ENCODE data around the gene GALNT3. TPM values are rescaled to one million over a fixed set of nuclear protein-coding genes. Genes with fewer than 3 reads are reported as not detected.

GALNT3 gene
- total and polyA plus RNA-seq, 2 of the 8 experiments (the other 6 are each of a cell fraction or from before 2014, with no cell fraction given) = 3.4 to 23.6 TPM

DNA sequence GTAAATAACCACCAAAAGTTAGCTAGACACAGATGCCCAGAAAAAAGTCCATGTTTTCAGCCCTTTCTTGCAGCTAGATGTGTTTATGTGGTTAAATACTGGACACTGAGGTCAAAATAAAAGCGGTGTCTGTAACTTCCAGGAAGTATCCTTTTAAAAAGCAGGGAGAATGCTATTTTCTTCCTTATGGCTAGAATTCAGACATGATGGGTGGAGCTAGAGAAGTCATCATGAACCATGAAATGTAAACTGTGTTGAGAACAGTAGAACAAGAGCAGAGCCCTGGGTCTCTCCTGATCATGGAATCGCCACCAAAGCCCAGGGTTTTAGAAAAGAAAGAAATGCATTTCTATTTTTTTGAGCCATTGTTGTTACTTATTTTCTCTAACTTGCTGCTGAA, 41.3 kb upstream of the GALNT3 start:
- Histone ChIP-seq H2AK5ac (ENCODE audit: low read depth, low read length) (no peak overlapping the region), H4K8ac (ENCODE audit: extremely low read depth, insufficient read depth, low read length) (no peak overlapping the region), H3K23ac (ENCODE audit: insufficient read length) (no peak overlapping the region), H3K4me3 (ENCODE audit: extremely low read depth in 1 of 4, insufficient read depth in 2 of 4, low read depth in 3 of 4, low read length in 4 of 4) (no peak overlapping the region), H2BK12ac (ENCODE audit: low read depth, low read length) (no peak overlapping the region), H3K27ac (ENCODE audit: low read depth, low read length) (no peak overlapping the region), H3K4me2 (ENCODE audit: insufficient read depth in 1 of 2, low read depth in 2 of 2, low read length in 2 of 2) (no peak overlapping the region), H3K79me1 (ENCODE audit: low read depth, low read length) (no peaks in the 10 kb centered on the region), H3K18ac (ENCODE audit: extremely low read depth, low read length) (no peak overlapping the region), H2BK15ac (ENCODE audit: low read length) (no peak overlapping the region), H3K56ac (replicated peaks; ENCODE audit: insufficient read length, low read depth, low read length) (no peak overlapping the region), H2BK20ac (ENCODE audit: low read length) (no peak overlapping the region), H3K9me3 (ENCODE audit: insufficient read depth in 2 of 2, low read depth in 1 of 2, low read length in 1 of 2) (no peaks in the 10 kb centered on the region), H2BK120ac (replicated peaks; ENCODE audit: low read depth, low read length) (no peak overlapping the region), H2AFZ (ENCODE audit: low read length) (no peak overlapping the region), H3K79me2 (ENCODE audit: control insufficient read depth in 1 of 2, insufficient read depth in 2 of 2, low read length in 2 of 2) (no peaks in the 10 kb centered on the region), H3K4me1 (replicated peaks in 1 of 4; ENCODE audit: control insufficient read depth in 3 of 4, insufficient read depth in 4 of 4, low read length in 3 of 4) (peaks cover 0 to 6% (median 0%) of the 10 kb centered on the region in 4 experiments; a peak in 1 of 7 replicates), H3K23me2 (ENCODE audit: low read depth, low read length) (no peaks in the 10 kb centered on the region), H4K5ac (ENCODE audit: insufficient read length, low read depth, low read length) (no peak overlapping the region), H4K91ac (replicated peaks; ENCODE audit: insufficient read length, low read length) (no peak overlapping the region), H3K9ac (replicated peaks in 1 of 4; ENCODE audit: extremely low read depth in 1 of 4, low read depth in 3 of 4, low read length in 3 of 4) (no peak overlapping the region), H2BK5ac (ENCODE audit: low read depth, low read length) (no peak overlapping the region), H3K4ac (replicated peaks; ENCODE audit: insufficient read length, low read depth, low read length) (no peak overlapping the region), H3K36me3 (ENCODE audit: control insufficient read depth in 2 of 4, insufficient read depth in 4 of 4, low read length in 3 of 4) (no peaks in the 10 kb centered on the region), H3K27me3 (replicated peaks in 1 of 4; ENCODE audit: control insufficient read depth in 3 of 4, extremely low read depth in 1 of 4, insufficient read depth in 3 of 4, low read length in 3 of 4) (peaks cover 0 to 1% (median 0%) of the 10 kb centered on the region in 4 experiments; a peak in 1 of 7 replicates), H4K20me1 (replicated peaks in 1 of 2; ENCODE audit: control insufficient read depth in 1 of 2, insufficient read depth in 2 of 2, low read length in 2 of 2) (no peaks in the 10 kb centered on the region), H3K14ac (ENCODE audit: insufficient read length) (no peak overlapping the region)
- DNase-seq (ENCODE audit: low read depth in 1 of 2, low spot score in 2 of 2) = no peak
- no peak for TF ChIP-seq RXRA (IDR thresholded peaks at IDR 0.05; ENCODE audit: insufficient read depth, low read depth, low read length)
- no peak for TF ChIP-seq RFX5 (IDR thresholded peaks at IDR 0.05; ENCODE audit: borderline replicate concordance, low read depth, low read length)
- TF ChIP-seq POU5F1 (IDR thresholded peaks at IDR 0.05; ENCODE audit: low read depth, low read length) = no peak
- TF ChIP-seq, protein P1, sequence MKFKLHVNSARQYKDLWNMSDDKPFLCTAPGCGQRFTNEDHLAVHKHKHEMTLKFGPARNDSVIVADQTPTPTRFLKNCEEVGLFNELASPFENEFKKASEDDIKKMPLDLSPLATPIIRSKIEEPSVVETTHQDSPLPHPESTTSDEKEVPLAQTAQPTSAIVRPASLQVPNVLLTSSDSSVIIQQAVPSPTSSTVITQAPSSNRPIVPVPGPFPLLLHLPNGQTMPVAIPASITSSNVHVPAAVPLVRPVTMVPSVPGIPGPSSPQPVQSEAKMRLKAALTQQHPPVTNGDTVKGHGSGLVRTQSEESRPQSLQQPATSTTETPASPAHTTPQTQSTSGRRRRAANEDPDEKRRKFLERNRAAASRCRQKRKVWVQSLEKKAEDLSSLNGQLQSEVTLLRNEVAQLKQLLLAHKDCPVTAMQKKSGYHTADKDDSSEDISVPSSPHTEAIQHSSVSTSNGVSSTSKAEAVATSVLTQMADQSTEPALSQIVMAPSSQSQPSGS (IDR thresholded peaks at IDR 0.05; ENCODE audit: low read length) = no peak
- no peak for TF ChIP-seq TCF12 (IDR thresholded peaks at IDR 0.05; ENCODE audit: low read depth, low read length)
- POLR2A ChIA-PET (ENCODE audit: partially characterized antibody) = interaction anchor here (1.4 kb wide), 1 partner anchor 8 kb away, joined by 3 read pairs; no protein-coding TSS in a partner anchor
- WGBS, 2 experiments (ENCODE audit: extremely low coverage in 1 of 2, insufficient coverage in 1 of 2, insufficient read length in 1 of 2, insufficient replicate concordance in 2 of 2, low coverage in 1 of 2, low lambda C conversion rate in 2 of 2, missing lambda C conversion rate in 1 of 2) = 95% methylated on average over 2 of the region's 2 CpGs; no CpG with 5 or more reads in 1 of the 2 experiments
- CTCF ChIA-PET (ENCODE audit: partially characterized antibody) = interaction anchor here (0.7 to 1.3 kb wide), 3 partner anchors 14 to 41 kb away, joined by 3 to 4 read pairs (median 3); partner anchors contain the start of gene GALNT3
- FAIRE-seq = no peak
